Measurements from ENCODE around the gene CYLD.

CYLD gene

DNA sequence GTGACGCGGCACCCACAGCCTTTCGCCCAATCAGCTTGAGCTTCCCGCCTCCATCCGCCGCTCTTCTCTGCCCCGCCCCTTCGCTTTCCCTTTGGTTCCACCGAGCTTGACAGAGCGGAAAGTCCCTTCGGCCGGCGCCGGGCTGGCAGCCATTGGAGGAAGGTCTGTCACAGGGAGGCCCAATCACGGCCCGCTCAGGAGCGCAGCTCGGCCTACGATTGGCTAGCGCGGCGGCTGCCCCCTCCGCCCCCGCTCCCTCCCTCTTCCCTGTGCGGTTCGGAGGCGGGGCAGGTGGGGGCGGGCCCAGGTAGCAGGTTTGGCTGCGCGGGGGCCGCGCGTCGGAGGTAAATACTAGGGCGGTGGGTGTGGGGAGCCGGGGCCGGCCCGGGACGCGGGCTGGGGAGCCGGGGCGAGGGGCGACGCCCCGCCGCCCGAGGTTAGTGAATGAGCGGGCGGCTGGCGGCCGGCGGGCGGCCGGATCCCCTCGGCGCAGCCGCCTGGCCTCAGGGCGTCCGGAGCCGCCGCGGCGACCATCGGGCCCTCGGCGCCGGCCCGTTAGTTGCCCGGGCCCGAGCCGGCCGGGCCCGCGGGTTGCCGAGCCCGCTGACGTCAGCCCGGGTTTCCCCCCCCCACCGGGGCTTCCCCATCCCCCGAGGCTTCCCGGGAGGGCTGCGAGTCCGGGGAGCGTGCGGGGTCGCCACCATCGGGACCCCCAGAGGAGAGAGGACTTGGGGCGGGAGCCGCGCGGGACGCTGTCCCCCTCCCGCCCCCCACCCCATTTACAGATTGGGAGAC lies at the start of gene CYLD:
Gene CYLD, plus strand, starts transcription at position 306 of the 795 bp plus-strand sequence. CDS start 7,613 bp downstream, outside the sequence.
- peak; percentile 99 for DNase-seq

DNA sequence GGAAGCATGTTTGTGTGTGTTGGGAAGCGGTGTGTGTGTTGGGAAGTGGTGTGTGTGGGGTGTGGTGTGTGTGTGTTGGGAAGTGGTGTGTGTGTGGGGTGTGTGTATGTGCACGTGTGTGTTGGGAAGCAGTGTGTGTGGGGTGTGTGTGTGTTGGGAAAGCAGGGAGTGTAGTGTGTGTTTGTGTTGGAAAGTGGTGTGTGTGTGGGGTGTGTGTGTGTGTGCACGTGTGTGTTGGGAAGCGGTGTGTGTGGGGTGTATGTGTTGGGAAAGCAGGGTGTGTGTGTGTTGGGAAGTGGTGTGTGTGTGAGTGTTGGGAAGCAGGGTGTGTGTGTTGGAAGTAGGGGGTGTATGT lies 49.3 kb upstream of the CYLD start:
- no peak for DNase-seq

DNA sequence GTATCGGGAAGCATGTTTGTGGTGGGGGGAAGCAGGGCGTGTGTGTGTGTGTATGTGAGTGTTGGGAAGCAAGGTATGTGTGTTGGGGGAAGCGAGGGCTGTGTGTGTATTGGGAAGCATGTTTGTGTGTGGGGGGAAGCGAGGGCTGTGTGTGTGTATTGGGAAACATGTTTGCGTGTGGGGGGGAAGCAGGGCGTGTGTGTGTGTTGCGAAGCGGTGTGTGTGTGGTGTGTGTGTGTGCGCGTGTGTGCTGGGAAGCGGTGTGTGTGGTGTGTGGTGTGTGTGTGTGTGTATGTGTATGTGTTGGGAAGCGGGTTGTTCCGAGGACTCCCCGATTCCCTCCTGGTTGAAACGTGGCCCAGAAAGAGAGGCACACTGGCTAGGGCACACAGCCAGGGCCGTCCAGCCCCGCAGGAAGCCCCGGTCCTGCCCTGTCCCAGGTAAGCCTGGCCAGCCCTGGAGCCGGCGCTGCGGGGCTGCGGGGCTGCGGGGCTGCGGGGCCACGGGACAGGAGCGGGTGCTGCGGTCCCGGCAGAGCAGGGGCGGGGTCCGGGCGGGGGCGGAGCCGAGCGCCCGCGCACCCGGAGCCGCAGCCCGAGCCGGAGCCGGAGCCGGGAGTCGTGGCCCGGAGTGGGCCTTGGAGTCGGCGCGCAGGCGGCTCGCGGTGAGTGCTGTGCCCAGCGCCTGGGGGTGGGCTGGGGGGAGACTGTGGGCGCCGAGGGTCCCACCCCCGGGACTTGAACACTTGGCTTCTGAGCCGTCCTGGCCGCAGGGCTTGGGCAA lies 48.7 kb upstream of the CYLD start, which contains the start of gene NOD2:
Gene NOD2, plus strand, starts transcription at position 608 of the 783 bp plus-strand sequence. CDS start 5,890 bp downstream, outside the sequence.
- no peak for DNase-seq

DNA sequence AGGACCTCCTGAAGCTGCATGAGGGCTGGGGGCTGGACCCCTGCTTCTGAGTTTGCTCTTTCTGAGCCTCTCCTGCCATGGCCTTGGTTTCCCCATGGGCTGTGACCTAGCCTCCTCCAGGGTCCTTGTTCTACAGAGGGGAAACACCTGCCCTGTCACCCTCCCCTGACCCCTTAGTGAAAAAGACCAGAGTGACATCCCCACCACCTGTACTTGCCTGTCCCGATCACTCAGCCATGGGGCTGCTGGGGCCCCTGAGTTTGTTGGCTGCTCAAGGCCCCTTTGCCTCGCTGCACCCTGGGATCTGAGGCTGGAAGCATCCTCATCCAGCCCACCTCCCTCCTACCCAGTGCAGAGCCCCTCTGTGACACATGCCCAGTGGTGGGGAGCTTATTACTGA lies 47.7 kb upstream of the CYLD start:
- no peak for DNase-seq

DNA sequence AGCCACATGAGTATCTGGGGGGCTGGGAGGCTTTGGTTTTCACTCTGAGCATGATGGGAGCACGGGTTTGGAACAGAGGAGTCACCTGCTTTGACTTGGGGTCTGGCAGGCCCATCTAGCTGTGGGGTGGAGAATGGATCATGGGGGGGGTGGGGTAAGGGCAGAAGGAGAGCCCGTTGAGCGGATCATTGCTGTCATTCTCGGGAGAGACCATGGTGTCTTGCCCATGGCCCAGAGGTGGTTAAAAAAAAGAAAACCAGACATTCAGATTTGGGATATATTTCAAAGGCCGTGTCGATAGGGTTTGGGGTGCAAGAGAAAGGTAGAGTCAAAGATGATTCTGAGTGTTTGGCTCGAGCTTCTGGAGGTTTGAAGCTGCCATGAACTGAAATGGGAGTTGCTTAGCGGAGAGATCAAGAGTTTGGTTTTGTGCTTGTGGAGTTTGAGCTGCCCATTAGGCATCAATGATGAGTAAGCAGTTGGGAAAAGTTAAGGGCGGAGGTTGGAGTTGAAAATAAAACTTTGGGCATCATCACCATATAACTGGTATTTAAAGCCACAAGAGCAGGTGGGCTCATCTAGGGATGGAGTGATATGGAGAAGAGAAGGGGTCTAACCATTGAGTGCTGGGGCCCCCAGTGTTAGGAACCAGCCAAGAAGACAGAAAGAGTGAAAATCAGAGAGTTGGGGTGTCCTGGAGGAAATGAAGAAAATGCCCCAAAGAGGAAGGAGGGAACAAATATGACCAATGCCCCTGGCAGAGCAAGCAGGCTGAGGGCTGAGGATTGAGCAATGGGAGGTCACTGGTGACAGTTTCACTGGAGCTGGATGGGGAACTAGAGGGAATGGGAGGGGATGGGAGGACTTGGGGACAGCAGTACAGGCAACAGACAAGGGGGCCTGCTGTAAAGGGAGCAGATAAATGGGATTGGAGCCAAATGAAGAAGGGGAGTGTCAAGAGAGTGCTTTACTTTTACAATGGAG lies 46.6 kb upstream of the CYLD start:
- DNase-seq, result no peak

DNA sequence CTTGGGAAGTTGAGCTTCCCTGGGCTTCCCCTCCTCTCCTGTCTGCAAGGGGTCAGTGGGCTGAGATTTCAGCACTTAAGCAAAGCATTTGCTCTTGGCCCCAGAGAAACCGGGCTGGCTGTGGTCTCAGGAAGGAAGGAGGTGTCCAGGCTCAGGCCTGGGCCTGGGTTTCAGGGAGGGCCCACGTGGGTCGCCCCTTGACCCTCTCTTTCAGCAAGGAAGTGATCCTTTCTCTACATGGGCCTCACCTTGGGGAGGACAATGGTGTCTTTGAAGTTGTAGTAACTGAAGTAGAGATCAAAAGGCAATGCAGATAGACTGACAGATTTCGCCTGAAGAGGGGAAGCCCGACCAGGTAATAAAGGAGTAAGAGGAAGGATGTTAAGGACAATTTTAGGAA lies 45.8 kb upstream of the CYLD start:
- no peak for DNase-seq

DNA sequence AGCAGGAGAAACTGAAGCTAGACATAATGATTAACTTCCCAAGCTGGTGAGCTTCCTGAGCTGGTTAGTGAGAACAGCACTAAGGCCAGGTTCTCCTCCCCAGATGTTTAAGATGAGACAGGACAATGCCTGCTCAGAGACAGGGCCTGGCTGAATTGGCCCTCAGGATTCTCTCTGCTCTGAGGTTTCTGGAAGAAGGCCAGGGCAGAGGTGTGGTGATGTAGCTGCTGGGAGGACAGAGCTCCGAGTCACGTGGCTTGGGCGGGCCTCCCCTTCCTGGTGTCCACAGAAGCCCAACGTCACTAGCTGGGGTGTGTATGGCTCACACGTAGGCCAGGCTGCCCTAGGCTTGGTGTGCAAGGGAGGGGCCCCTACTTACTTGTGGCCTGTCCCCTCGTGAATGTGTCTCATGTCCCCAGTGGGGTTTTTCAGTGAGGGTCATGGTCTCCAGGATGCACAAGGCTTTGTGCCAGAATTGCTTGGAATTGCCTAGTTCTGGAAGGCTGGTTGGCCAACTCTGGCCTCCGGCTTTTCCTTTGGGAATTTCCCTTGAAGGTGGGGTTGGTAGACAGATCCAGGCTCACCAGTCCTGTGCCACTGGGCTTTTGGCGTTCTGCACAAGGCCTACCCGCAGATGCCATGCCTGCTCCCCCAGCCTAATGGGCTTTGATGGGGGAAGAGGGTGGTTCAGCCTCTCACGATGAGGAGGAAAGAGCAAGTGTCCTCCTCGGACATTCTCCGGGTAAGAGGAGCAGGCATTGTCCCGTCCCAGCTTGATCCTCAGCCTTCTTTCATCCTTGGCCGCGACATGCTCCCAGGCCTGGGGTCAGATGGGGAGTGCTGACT lies 45.1 kb upstream of the CYLD start:
- DNase-seq, result peak; percentile 50

DNA sequence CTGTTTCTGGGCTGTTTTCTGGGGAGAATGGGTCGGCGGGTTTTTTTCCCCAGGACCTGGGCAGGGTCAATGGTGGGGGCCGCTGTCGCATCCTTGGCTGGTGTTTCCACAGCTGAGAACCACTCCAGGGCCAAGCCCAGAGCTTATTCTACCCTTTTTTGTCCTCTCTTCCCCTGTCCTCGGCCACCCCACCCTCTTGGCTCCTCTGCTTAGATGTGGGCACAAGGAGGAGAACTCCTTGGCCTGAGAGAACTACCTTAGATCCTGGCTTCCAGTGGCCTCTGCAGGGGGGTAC lies 44.5 kb upstream of the CYLD start:
- DNase-seq, result no peak

DNA sequence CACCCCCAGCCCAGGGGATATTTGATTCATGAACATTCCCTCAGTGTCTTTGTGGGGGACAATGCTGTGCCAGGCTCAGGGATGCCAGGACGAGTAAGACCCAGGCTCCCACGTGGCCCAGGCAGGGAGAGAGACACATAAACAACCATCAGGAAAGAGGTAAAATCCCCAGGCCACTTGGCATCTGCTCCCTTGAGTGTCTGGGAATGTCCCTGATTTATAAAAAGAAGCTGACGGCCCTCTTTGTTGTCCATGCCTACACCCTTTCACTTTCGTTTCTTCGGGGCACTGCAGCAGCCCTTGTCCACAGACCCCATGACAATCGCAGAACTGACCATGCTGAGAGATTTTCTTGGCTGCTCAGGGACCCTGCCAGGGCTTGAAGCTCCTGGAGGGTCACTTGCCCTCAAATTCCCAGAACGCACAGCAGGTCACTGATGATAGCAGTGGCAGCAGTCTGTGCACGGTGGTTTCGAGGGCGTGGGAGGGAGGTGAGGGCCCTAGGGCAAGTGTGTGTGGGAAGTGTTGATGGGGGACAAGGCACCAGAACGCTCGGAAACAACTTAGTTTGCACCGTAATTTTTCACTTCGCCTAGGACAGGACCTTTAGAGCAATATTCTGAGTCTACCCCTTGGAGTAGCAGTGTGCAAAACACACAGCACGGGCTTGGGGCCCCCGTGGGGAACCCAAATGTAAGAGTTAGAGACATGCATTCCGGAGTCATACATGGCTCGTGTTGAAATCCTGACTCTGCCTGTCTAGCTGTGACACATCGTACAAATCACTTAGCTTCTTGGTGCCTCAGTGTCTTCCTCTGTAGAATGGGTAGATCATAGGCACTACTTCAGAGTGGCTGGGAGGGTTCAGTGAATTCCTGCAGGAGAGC lies 43.8 kb upstream of the CYLD start:
- no peak for DNase-seq

DNA sequence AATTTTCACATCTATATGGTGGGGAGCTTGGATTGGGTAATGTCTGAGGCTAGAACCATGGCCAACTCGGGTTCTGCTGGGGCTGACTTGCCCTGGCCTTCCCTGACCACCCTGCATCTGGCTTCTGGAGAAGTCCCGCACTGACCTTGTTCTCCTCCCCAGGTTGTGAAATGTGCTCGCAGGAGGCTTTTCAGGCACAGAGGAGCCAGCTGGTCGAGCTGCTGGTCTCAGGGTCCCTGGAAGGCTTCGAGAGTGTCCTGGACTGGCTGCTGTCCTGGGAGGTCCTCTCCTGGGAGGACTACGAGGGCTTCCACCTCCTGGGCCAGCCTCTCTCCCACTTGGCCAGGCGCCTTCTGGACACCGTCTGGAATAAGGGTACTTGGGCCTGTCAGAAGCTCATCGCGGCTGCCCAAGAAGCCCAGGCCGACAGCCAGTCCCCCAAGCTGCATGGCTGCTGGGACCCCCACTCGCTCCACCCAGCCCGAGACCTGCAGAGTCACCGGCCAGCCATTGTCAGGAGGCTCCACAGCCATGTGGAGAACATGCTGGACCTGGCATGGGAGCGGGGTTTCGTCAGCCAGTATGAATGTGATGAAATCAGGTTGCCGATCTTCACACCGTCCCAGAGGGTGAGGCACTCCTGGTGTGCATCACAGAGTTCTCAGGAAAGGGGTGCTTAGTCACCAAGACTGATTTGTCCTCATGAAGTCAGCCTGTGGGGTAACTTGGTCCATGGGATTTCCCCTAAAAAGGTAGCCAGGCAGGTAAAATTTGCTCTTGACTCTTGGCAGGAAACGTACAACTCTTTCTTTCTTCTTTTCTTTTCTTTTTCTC lies 42.3 kb upstream of the CYLD start:
- DNase-seq, result peak; percentile 39

DNA sequence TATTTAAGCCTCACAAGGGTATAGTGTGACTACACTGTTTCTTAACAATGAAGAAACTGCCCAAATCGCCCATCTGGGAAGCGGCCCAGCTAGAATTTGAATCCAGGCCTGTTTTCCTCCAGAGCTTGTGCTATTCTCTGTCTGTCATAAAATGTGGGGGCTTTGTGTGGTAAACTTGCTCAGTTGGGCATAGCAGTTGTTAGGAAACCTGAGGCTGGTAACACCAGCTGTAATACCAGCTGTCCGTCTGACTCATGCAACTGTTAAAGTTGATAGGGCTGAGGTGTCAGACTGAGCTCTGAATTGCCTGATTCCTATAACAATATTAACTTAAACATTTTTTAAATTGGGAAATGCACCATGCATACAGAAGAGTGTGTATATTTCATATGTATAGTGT lies 39.2 kb upstream of the CYLD start:
- DNase-seq, result no peak

DNA sequence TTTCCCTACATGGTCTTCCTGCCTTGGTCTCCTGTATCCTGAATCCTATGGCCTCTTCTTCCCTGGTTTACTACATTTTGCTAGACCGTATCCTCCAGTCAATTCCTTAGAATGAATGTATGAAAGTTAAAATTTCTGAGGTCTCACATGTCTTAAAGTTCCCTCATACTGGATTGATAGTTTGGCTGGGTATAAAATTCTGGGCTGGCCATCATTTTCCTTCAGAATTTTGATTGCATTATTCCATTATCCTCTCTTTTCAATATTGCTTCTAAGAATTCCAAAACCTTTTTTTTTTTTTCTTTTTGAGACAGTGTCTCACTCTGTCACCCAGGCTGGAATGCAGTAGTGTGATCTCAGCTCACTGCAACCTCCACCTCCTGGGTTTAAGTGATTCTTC lies 37.6 kb upstream of the CYLD start:
- DNase-seq, result no peak

DNA sequence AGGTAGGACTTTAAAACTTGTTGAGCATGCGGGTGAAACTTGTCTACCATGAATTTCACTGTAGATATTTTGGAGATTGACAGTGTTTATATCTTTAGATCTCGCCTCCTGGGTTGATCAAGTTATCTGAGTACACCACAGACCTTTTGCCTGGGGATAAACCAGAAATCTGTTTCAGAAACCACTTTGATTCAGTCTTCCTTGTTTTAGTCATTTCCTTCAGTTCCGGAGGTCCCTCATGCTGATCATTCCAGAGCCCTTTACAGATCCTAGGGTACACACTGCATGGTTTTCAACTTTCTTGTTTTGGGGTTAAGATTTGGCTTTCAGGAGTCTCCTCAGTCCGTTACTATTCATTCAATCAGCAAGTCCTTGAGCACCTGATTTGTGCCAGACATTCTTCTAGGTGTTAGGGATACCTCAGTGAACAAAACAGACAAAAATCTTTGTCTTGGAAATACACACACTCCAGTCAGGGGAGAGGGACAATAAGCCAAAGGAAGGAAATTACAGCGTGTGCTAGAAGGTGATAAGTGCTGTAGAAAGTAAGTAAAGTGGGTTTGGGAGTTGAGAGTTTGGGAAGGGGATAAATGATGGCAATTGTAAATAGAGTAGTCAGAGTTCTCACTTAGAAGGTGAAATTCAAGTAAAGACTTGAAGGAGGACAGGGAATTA lies 36.3 kb upstream of the CYLD start:
- no peak for DNase-seq

DNA sequence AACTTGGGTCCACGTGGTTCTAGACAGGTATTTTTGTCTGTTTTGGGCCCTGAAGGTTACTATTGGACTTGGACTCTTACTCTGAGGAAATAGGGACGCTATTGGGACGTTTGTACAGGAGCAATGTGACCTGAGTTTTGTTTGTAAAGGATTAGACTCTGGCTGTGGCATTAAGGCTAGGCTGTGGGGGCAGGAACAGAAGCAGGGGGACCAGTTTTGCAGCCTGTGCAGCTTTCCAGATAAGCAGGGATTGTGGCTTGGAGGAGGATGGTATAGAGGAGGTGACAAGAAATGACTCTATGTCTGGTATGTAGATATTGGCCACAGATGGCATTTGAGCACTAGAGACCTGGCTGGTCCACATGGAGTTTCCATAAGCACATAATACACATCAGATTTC lies 35.6 kb upstream of the CYLD start:
- DNase-seq, result no peak

DNA sequence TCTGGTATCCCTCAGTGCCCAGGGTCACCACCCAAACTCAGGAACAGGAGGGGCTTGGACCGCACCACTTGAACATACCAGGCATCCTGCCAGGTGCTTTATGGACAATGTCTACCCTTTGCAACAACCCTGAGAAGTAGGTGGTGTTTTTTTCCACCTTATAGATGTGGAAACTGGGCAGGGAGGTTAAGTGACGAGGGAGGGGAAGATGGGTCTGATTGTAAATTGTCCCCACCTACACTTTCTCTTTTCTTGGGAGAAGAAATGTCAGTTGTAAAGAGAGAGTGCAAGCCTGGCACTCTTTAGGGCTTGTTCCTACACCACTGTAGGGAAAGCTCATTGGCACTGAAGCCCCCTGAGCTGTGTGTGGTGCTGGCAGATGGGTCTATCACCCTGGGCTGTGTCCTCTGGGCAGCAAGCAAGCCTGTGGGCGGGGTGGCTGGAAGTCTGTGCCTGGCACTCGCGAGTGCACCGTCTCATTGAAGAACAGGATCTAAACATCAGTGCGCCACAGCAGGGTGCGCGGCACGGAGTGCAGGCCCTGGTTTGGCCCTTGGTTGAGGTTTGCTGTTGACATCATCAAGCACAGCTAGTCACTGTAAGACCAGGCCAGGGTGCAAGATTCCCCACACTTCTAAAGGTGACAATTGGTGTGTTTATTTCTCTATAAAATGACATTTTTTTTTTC lies 33.4 kb upstream of the CYLD start:
- no peak for DNase-seq

DNA sequence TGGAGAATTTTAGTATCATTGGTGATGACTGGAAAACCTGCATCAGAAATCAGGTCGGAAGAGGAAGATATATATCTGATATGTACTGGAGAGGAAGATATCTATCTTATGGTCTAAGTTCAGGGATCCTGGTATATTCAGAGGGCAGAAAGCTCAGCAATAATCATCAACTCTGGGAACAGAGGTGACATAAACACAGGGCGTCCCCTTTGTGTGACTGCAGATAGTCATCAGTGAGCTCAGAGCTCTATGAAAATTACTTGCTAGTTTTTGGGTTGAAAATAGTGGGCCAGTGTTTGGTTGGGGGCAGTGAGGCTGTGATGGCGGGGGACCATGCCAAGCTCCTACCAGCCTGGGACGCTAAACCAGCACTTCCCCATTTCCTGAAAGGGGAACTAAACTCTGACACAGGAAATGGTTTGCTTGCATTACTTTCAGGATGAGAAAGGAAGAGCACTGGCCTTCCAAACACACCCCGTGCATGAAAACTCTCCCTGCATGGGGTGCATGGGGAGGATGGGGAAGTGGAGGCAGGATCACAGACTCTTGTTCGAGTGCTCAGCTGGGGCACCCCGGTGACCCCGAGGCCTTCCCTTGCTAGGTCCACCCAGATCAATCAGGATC lies 32.7 kb upstream of the CYLD start:
- no peak for DNase-seq

DNA sequence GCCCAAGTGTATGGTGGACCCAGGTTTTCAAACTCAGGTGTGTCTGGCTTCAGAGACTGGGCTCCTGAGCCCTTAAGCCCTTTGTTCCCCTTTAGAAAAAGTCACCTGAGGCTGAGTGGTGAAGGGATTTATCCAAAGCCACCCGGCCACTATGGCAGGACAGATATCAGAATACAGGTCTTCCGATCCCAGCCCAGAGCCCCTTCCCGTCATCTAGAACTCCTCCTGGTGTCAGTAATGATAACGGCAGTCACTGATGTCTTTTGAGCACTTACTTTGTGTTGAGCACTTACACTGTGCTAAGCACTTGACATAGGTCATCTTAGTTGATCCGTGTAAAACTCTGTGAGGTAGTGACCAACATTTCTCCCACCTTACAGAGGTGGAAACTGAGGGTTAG lies 31.9 kb upstream of the CYLD start:
- DNase-seq, result no peak

DNA sequence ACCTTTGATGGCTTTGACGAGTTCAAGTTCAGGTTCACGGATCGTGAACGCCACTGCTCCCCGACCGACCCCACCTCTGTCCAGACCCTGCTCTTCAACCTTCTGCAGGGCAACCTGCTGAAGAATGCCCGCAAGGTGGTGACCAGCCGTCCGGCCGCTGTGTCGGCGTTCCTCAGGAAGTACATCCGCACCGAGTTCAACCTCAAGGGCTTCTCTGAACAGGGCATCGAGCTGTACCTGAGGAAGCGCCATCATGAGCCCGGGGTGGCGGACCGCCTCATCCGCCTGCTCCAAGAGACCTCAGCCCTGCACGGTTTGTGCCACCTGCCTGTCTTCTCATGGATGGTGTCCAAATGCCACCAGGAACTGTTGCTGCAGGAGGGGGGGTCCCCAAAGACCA lies 30.8 kb upstream of the CYLD start:
- DNase-seq, result no peak
